Suprapubic skin (tissue), 4 donors: Measurements from ENCODE around the gene HSPB8. TPM values are rescaled to one million over a fixed set of nuclear protein-coding genes. Genes with fewer than 3 reads are reported as not detected.

Experiments
- DNase-seq, 2 donors: peaks; one replicate each; pipeline ENCODE4 v3.0.0-alpha.2; 2019; ENCODE audit warnings: low spot score in 2 of 2
- H3K27ac ChIP-seq: fragments of 200-600 bp; sonication (generic); one replicate; pipeline ENCODE4 v1.5.1; 2019
- H3K27me3 ChIP-seq: fragments of 200-600 bp; sonication (generic); one replicate; pipeline ENCODE4 v1.5.1; 2019
- H3K36me3 ChIP-seq: fragments of 200-600 bp; sonication (generic); one replicate; pipeline ENCODE4 v1.5.1; 2019
- H3K4me1 ChIP-seq: fragments of 200-600 bp; sonication (generic); one replicate; pipeline ENCODE4 v1.5.1; 2019
- H3K4me3 ChIP-seq: fragments of 200-600 bp; sonication (generic); one replicate; pipeline ENCODE4 v1.5.1; 2019; ENCODE audit warnings: mild to moderate bottlenecking
- H3K9me3 ChIP-seq: fragments of 200-600 bp; sonication (generic); one replicate; pipeline ENCODE4 v1.5.1; 2019
- CTCF ChIP-seq, 2 donors: fragments of 200-600 bp in 1 of 2; fragments of 450-650 bp in 1 of 2; sonication (generic) in 1 of 2; IDR thresholded peaks; one replicate each; pipeline ENCODE4 v1.5.1; 2016 to 2019; ENCODE audit warnings: antibody characterized with exemption in 2 of 2, mild to moderate bottlenecking in 1 of 2, moderate library complexity in 1 of 2
- EP300 ChIP-seq: sonication (generic); formaldehyde crosslinking; IDR thresholded peaks from one replicate; pipeline ENCODE4 v1.6.1; 2017; ENCODE audit warnings: antibody characterized with exemption
- POLR2A ChIP-seq, 2 donors: fragments of 450-650 bp; IDR thresholded peaks; one replicate each; pipeline ENCODE4 v1.6.1; 2017; ENCODE audit warnings: antibody characterized with exemption in 2 of 2, mild to moderate bottlenecking in 2 of 2, moderate library complexity in 2 of 2
- POLR2AphosphoS5 ChIP-seq, 3 donors: sonication (generic); formaldehyde crosslinking; IDR thresholded peaks; one replicate each; pipeline ENCODE4 v1.6.1; 2017; ENCODE audit warnings: antibody characterized with exemption in 3 of 3
- WGBS: methylation state at CpG from one replicate; pipeline ENCODE4 v1.1.5; 2018; 5-methylcytosine and 5-hydroxymethylcytosine counted together
- total RNA-seq, 4 donors: library from RNA; depleted of rRNA; stranded (reverse); fragments of >200 nt; gene quantifications; one replicate each; pipeline ENCODE4 v1.1.0, GENCODE V29; 2016

HSPB8 gene, protein sequence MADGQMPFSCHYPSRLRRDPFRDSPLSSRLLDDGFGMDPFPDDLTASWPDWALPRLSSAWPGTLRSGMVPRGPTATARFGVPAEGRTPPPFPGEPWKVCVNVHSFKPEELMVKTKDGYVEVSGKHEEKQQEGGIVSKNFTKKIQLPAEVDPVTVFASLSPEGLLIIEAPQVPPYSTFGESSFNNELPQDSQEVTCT
- 100 to 1,000 TPM in 2 of 4 donors, 10 to 100 TPM in 2; 28.1 to 126 (median 73.1) TPM for total RNA-seq

DNA sequence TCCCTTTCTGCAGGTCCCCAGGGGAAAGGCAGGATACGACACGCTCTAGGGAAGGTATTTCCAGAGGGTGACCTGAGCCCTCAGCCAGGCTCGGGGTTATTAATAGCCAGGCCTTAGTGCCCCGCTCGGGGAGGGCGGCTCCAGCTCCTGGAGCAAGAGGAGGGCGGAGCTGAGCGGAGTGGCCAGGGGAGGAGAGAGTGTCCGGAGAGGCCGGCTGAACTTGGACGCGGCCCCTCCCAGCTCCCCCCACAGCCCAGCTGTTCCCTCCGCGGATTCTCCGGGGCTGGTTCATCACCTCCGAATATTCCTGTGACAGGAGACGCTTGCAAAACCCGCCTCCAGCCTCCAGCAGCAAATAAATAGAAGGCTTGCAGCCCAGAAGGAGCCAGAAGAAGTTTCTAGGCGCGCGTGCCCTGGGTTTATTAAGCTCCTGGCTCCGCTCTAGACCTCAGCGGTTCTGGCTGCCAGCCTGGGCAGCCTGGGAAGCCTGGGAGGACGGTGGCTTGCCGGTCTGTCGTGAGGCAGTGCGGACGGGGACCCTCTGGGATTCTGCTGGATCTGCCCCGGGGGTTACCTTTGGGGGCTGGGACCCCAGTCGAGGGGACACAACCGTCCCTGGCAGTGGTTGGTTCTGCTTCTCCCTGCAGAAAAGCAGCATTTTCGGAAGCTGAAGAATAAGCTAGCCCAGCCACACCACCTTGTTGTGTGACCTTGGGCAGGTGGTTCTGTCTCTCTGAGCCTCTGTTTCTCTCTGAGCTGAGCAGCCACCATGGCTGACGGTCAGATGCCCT, at the start of gene HSPB8:
Gene HSPB8 (plus strand): TSS at position 388 of the 791 bp plus-strand sequence. CDS start 382 bp downstream, at position 770.
- no peaks in the 10 kb centered on the region for H3K36me3 ChIP-seq
- no peaks in the 10 kb centered on the region for H3K9me3 ChIP-seq
- H3K27ac ChIP-seq = peak within 1 kb of the TSS; percentile 84
- no peaks in the 10 kb centered on the region for H3K27me3 ChIP-seq
- 4% methylated on average over 33 of the region's 33 CpGs for WGBS
- DNase-seq = peak; percentile 89 to 92
- H3K4me3 ChIP-seq = peak within 1 kb of the TSS; percentile 52
- no peak for TF ChIP-seq CTCF (IDR thresholded peaks at IDR 0.05)
- TF ChIP-seq POLR2A (IDR thresholded peaks at IDR 0.05) = peak in 1 of 2 donors; percentile 87
- TF ChIP-seq POLR2AphosphoS5 (IDR thresholded peaks at IDR 0.05) = peak in 1 of 3 donors; percentile 18
- TF ChIP-seq EP300 = no peak
- peaks cover 57% of the 10 kb centered on the region for H3K4me1 ChIP-seq

DNA sequence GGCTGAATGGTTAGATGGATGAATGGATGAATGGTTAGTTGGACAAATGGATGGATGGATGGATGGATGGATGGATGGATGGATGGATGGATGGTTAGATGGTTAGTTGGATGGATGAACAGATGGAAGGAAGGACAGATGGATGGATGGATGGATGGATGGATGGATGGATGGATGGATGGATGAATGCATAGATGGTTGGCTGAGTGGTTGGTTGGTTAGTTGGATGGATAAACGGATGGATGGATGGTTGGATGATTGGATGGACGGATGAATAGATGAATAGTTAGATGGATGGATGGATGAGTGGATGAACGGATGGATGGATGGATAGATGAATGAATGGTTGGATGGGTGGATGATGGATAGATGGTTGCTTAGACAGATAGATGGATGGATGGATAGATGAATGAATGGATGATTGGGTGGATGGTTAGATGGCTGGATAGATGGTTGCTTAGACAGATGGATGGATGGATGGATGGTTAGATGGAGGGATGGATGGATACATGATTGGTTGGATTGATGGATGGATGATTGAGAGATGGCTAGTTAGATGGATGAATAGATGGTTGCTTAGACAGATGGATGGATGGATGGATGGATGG, 48.8 kb upstream of the HSPB8 start:
- H3K27ac ChIP-seq = no peak overlapping the region
- no peak for DNase-seq
- no peaks in the 10 kb centered on the region for H3K4me1 ChIP-seq
- TF ChIP-seq POLR2A (IDR thresholded peaks at IDR 0.05) = no peak
- peak in 1 of 2 donors; percentile 9 for TF ChIP-seq CTCF (IDR thresholded peaks at IDR 0.05)
- TF ChIP-seq POLR2AphosphoS5 (IDR thresholded peaks at IDR 0.05) = no peak
- 81% methylated on average over 3 of the region's 3 CpGs for WGBS
- H3K27me3 ChIP-seq = no peaks in the 10 kb centered on the region
- no peaks in the 10 kb centered on the region for H3K36me3 ChIP-seq
- no peak overlapping the region for H3K4me3 ChIP-seq
- H3K9me3 ChIP-seq = peaks cover 3% of the 10 kb centered on the region

DNA sequence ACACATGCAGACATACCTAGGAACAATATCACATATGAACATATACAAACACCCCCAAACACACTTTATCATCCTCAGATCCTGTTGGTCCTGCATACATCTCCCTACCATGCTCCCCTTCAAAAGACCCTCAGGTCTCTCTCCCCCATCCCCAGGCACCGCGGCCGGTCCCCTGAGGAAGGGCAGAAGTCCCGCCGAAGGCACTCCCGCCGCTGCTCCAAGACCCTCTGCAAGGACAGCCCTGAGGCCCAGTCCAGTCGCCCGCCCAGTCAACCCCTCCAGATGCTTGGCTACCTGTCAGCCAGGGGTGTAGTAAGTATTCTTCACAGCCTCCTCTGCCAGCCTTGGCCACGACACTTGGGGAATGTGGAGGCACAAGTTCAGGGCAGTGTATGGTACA, 48.2 kb upstream of the HSPB8 start:
- Histone ChIP-seq H3K27me3 (no peaks in the 10 kb centered on the region), H3K9me3 (peaks cover 3% of the 10 kb centered on the region), H3K27ac (no peak overlapping the region), H3K36me3 (no peaks in the 10 kb centered on the region), H3K4me3 (no peak overlapping the region), H3K4me1 (no peaks in the 10 kb centered on the region)
- 89% methylated on average over 10 of the region's 10 CpGs for WGBS
- DNase-seq = no peak
- TF ChIP-seq EP300 (no peak), POLR2AphosphoS5 (IDR thresholded peaks at IDR 0.05) (no peak), POLR2A (IDR thresholded peaks at IDR 0.05) (no peak), CTCF (IDR thresholded peaks at IDR 0.05) (no peak)

- DNase-seq = no peak
- Histone ChIP-seq H3K4me1 (no peaks in the 10 kb centered on the region), H3K27me3 (no peaks in the 10 kb centered on the region), H3K27ac (no peak overlapping the region), H3K4me3 (no peak overlapping the region), H3K36me3 (no peaks in the 10 kb centered on the region), H3K9me3 (peaks cover 3% of the 10 kb centered on the region)
- no peak for TF ChIP-seq POLR2A (IDR thresholded peaks at IDR 0.05)
- no peak for TF ChIP-seq EP300
- no peak for TF ChIP-seq POLR2AphosphoS5 (IDR thresholded peaks at IDR 0.05)
- no peak for TF ChIP-seq CTCF (IDR thresholded peaks at IDR 0.05)
- 85% methylated on average over 3 of the region's 3 CpGs for WGBS
Measured at GRCh38 chr12:119134284-119135072, 44.3 kb upstream of the HSPB8 start.
